LNCAP (cell line): ENCODE results near the gene RAB11FIP3.

Experiments
- TF ChIP-seq, protein P1 (sequence below): fragments of 450-650 bp; IDR thresholded peaks from 2 replicates; pipeline ENCODE4 v1.5.1; 2017; ENCODE audit warnings: mild to moderate bottlenecking

Gene RAB11FIP3

GRCh38 chr16:553601-554296 is 128.3 kb downstream of the RAB11FIP3 start:
- TF ChIP-seq, protein P1, sequence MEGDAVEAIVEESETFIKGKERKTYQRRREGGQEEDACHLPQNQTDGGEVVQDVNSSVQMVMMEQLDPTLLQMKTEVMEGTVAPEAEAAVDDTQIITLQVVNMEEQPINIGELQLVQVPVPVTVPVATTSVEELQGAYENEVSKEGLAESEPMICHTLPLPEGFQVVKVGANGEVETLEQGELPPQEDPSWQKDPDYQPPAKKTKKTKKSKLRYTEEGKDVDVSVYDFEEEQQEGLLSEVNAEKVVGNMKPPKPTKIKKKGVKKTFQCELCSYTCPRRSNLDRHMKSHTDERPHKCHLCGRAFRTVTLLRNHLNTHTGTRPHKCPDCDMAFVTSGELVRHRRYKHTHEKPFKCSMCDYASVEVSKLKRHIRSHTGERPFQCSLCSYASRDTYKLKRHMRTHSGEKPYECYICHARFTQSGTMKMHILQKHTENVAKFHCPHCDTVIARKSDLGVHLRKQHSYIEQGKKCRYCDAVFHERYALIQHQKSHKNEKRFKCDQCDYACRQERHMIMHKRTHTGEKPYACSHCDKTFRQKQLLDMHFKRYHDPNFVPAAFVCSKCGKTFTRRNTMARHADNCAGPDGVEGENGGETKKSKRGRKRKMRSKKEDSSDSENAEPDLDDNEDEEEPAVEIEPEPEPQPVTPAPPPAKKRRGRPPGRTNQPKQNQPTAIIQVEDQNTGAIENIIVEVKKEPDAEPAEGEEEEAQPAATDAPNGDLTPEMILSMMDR = no peak

DNA sequence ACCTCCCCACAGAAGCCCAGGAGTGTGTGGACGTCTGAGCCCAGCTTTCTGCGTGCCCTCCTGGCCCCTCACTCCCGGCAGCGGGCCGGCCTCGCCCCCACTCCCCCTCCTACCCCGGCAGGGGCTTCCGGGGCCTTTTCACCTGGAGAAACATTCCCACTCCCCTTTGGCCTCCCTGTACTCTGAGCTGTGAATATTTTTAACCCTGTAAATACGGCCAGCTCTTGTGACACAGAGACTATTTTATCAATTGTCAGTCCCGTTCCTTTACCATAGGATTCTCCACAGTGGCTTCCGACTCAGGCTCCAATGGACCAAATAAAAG is 128.8 kb downstream of the RAB11FIP3 start:
- TF ChIP-seq, protein P1 = no peak

- TF ChIP-seq, protein P1 = no peak
Observed at GRCh38 chr16:554640-555365, 129.4 kb downstream of the RAB11FIP3 start.

- TF ChIP-seq, protein P1 = no peak
Observed at GRCh38 chr16:555528-556473, 130.4 kb downstream of the RAB11FIP3 start.

DNA sequence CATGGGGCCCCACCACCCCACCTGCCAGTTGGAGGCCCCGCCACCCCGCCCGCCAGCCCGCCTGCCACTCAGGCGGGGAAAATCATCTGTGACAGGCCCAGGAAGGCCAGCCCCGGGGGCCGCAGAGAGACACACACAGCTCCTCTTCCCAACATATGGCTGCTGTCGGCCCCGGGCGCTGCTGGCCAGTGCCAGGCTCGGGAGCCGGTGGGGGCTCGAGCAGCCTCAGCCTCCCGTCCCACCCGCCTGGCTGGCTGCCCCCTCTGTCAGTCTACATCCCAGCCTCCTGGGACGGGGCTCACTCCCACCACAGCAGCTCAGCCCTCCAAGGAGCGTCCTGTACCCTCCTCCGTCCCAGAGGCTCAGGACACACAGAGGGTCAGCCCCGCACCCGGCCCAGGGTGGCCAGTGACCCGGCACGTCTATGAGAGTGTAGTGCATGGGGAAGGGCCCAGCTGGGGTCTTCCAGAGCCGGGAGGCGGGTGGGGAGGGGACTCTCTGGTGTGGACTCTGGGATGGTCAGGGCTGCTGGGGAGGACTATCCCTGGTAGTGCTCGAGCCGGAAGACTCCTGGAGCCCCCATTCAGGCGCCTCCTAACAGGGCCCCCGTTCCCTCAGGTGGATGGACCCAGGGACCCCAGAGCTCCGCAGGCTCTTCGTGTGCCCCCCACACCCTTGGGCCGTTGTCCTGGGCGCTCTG is 131.2 kb downstream of the RAB11FIP3 start:
- TF ChIP-seq, protein P1 = no peak

DNA sequence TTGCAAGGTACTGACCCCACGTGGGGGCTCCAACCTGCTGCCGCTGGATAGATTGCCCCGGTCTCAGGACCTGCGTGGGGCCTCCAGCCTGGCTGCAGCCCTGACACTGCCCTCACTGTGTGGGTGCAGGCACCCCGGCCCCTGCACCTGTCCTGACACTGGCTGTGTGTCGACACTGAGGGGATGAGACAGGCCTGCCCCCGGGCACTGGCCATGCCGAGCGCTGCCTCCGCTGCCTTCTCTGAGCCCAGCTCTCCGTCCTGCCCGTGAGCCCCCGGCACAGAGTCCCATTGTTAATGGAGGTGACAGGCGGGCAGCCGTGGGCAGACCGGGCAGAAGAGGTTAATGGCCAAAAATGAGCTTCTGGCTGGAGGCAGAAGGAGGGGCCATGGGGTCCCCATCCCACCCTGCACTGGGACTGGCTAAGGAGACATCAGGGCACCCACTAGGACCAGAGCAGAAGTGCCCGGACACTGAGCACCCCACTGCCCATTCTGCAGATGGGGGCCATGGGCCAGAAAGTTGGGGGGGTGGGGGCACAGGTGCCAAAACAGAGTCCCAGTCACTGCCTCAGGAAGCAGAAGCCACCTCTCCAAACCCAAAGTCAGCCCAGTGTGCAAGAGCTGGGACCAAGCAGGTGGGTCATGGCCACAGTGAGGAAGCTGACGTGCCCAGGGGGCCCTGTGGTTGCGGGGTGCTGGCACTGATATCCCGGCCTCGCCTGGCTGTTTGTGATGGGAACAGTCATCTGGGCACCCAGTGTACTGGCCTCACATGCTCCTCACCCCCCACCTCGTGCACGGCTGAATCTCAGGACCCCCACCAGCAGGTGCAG is 132.2 kb downstream of the RAB11FIP3 start:
- TF ChIP-seq, protein P1 = no peak
